GM21737 (cell line): Measurements from ENCODE around the gene SELENOK.

Experiments
- ATAC-seq: cut with Tn5 transposase; IDR thresholded peaks from one replicate; pipeline ENCODE4 v1.9.1; 2021; ENCODE audit warnings: mild to moderate bottlenecking, moderate library complexity; ENCODE audit not compliant: unreplicated experiment

The SELENOK gene

GRCh38 chr3:53884623-53885022, 7.0 kb downstream of the SELENOK start:
- no peak for ATAC-seq

DNA sequence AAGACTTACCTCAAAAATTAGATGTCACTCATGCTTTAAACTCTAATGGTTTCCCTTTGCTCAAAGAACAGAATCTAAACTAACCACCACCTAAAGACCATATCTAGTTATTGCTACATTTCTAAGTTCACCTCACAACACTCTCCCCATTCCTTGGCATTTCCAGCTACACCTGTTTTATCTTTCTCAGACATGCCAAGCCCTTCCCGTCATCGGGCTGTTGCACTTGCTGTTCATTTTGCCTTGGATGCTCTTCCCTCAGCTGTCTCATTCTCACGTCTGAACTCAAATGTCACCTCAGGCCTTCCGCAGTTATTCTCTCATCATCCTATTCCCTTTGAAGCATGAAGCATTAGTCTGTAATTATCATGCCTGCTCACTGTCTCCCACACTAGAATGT, 8.7 kb downstream of the SELENOK start:
- ATAC-seq: no peak

GRCh38 chr3:53881691-53882593, 9.7 kb downstream of the SELENOK start, which contains the start of gene ACTR8:
TSS of gene ACTR8 (minus strand) at chr3:53882152. CDS start at chr3:53882101, 51 bp downstream.
- ATAC-seq: peak; percentile 73

DNA sequence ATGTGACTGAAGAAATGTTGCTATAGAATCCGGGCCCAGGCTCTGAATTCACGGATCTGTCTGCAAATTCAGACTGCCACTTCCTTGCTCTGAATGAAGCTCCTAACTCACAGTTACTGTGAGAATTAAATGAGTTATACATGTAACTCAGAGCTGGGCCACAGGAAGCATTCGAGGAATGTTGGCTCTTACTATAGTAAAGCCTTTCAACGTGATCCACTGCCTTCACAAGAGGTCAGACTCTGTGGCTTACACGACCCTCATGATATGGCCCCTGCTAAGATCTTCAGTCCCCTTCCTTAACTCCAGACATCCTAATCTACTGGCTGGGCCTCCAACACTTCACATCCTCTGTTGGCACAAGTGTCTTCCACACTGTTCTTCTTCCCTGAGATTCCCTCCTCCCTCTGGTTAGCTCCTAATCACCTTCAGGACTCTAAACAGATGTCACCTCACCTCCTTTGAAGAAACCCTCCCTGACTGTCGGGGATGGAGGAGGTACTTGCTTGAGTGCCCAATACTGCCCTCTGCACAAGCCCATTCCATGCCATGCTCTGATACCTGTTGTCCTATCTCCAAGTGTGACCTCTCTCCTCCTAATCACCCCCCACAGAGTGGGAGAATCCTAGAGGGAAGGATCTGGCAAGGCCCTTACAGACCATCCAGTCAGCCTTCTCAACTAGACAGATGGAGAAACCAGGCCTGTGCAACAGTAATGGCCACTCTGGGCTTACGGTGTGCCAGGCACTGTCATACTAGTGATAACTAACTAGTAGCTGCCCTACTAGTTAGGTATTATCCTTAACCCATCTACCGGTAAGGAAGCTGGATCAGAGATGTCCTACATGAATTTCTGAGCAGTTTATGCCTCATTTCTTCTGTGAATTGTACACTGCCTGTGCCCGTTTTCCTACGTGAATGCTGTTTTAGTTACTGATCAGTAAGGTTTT, 11.0 kb downstream of the SELENOK start:
- no peak for ATAC-seq

DNA sequence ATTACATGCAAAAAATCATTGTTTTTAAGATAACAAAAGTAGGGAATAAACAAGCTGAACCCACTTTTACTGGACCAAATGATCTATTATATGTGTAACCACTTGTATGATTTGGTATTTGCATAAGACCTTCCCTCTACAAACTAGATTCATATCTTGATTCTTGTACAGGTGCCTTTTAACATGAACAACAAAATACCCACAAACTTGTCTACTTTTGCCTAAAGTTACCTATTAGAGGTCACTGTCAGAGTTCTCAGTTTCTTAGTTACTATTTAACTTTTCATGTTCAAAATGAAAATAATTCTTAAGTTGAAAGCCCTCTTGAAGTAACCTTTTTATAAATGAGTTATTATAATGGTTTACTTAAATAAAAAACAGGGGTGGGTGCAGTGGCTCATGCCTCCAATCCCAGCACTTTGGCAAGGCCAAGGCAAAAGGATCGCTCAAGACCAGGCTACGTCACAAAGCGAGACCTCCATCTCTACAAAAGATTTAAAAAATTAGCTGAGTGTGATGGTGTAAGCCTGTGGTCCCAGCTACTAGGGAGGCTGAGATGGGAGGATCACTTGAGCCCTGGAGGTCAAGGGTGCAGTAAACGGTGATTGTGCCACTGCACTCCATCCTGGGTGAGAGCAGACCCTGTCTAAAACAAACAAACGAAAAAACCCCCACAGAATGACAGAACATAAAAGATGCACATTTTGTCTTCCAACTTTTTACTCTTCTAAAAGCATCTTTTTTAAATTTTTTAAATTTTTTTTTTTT, 25.7 kb downstream of the SELENOK start:
- no peak for ATAC-seq

DNA sequence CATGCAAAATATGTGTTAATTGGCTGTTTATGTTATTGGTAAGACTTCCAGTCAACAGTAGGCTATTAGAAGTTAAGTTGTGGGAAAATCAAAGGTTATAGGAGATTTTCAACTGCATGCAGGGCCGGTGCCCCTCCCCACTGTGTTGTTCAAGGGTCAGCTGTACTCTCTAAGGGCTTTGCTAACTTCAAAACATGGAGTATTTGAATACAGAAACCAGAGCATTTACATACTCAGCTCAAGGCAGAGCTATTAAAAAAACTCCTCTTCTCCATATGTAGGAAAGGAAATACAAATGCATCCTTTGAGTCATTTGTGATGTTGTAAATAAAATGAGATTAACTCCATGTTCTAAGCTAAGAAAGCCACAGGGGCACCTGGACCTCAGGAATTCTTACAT, 28.5 kb downstream of the SELENOK start:
- ATAC-seq: no peak

- ATAC-seq: no peak
These were observed 29.4 kb downstream of the SELENOK start for GRCh38 chr3:53862241-53862640.

- no peak for ATAC-seq
These were observed 31.5 kb downstream of the SELENOK start for GRCh38 chr3:53860196-53860595.

GRCh38 chr3:53859178-53859577, 32.5 kb downstream of the SELENOK start:
- ATAC-seq: no peak

DNA sequence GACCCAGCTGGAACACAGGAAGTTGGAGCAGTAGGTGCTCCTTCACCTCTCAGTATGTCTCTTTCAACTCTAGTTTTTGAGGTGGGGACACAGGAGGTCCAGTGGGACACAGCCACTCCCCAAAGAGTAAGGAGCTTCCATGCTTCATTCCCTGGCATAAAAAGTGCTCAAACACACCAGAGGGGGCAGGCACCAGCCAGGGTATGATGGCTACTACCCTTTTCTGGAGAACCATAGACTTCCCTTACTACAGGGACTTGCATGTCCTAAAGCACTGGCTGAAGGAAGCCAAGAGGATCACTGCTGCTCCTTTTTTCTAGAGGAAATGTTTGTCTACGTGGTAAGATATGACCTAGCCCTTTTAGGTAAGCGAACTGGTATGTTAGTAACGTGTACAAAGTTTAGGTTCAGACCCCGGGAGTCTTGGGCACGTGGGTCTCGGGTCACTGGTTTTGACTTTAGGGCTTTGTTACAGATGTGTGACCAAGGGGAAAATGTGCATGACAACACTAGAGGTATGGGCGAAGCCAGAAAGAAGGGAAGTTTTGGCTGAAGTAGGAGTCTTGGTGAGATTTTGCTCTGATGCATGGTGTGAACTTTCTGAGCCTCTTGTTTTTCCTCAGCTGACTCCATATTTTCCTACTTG, 33.4 kb downstream of the SELENOK start:
- no peak for ATAC-seq

DNA sequence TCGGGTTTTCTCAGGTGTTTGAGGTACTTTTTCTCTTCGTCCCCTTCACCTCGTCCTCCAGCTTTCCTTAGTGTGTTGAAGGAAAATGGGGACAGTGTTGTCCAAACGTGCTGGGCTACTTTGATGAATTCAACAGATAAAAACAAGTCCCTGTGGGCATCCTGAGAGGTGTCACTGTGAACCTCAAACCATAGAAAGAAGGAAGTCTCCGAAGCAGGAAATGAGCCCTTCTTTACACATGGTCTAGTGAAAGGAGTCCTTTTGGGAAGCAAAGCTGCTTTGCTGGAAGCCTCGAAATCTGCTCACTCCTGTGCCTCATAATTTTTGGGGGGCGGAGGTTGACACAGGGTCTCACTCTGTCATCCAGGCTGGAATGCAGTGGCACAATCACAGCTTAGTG, 34.7 kb downstream of the SELENOK start:
- ATAC-seq: no peak

- ATAC-seq: no peak
These were observed 40.8 kb downstream of the SELENOK start for GRCh38 chr3:53850895-53851294.

DNA sequence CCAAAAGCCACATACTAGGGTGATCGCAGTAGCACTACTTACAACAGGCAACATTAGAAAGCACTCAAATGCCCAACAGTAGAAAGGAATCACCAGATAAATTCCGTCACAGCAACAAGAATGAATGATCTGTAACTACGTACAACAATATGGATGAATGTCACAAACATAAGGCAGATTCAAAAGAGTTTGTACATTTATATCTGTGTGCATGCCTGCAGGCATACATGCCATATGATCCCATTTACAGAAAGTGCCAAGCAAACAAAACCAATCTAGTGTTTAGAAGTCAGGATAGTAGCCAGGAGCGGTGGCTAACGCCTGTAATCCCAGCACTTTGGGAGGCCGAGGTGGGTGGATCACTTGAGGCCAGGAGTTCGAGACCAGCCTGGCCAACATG, 41.7 kb downstream of the SELENOK start:
- ATAC-seq: no peak

GRCh38 chr3:53846851-53847155, 44.9 kb downstream of the SELENOK start:
- no peak for ATAC-seq

DNA sequence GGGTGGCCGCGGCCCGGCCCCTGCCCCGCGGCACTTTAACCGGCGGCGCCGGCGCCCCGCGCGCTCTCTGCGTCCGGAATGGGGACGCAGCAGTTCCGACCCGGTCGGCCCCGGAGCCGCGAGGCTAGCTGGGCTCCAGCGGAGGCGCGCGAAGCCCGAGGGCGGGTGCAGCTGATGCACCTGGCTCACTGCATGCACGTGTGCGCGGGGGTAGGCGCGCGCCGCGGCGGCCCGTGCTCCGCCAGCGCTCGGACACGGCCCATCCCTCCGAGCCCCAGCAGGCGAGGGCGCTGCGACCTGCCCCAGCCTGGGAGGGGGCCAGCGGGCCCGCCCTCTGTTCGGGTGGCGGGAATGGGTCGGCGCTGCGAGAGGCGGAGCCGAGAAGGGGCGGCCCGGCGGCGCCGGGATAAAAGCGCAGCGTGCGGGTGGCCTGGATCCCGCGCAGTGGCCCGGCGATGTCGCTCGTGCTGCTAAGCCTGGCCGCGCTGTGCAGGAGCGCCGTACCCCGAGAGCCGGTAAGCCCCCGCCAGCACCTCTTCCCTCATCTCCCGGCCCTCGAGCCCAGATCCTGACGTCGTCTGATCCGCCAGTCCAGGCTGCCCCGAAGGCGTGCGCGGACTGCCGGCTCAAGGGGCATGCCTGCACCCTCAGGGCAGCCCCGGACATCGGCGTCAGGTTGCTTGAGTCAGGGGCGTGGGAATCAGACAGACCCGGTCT, 45.4 kb downstream of the SELENOK start, which contains the start of the genes CHDH and IL17RB:
Gene CHDH (minus strand): TSS at position 286 of the 717 bp plus-strand sequence. CDS start 22,411 bp downstream, outside the sequence.
Gene IL17RB (plus strand): TSS at position 435 of the 717 bp plus-strand sequence. CDS start 21 bp downstream, at position 456.
- peak; percentile 38 for ATAC-seq

DNA sequence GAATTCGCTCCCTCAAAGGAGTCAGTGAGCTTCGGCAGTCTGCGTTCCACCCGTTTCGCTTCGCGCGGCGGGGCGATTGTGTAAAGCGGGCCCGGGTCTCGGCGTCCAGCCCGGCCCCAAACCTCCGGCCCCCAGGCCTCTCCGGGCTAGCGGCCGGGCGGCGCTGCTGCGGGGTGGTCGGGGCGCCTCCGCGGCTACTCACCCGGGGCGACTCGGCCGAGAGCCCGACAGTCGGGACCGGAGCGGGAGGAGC, 45.9 kb downstream of the SELENOK start:
- ATAC-seq: no peak

DNA sequence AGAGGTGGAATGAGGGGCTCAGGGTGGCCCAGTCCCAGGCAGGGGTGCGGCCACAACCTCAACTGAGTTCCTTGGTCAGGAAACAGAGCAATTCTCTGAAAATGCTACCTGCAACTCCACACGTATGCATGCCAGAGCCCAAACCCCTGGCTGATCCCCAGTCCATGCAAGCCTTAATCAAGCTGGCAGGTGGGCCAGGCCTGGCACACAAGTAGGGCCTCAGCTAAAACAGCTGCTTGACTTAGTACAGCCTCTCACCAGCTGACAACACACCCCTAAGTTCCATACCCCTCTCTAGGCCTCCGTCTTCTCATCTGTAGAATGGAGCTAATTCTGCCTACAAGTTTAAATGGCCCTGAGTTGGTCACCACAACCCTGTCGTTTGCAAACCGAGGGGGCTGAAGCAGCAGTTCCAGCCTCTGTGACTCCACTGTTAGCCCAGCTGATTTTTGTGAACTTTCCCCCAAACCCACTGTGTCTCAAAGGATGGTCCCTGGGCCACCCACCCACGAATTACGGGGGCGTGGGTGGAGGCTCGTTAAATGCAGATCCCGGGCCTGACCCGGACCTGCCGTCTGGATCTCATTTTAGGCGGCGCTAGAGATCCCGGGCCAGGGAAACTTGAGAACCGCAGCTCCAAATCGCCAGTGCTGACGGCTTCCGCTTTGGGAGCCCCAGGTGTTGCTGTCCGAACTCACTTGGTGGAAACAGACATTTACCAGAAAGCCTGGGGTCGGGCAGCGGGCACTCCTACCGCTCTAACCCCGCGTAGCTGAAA, 46.4 kb downstream of the SELENOK start:
- ATAC-seq: peak; percentile 14

GRCh38 chr3:53844262-53845102, 47.2 kb downstream of the SELENOK start:
- no peak for ATAC-seq
